Adipocyte (in vitro differentiated cells): Measurements from ENCODE around the gene KEL.
A peak's percentile ranks its signal among the peaks of the same experiment; 100 is the strongest.

Experiments
- DNase-seq: peaks from one replicate; pipeline ENCODE4 v3.0.0-alpha.2; 2015; ENCODE audit warnings: low read depth
- H3K27me3 ChIP-seq: replicated peaks from 2 replicates; pipeline ENCODE4 v1.7.0; 2013; ENCODE audit warnings: mild to moderate bottlenecking, low read length, moderate library complexity; ENCODE audit not compliant: control insufficient read depth, insufficient read depth
- H3K36me3 ChIP-seq: 2 replicates; pipeline ENCODE4 v1.7.0; 2013; ENCODE audit warnings: low read length, mild to moderate bottlenecking, moderate library complexity; ENCODE audit not compliant: control insufficient read depth, insufficient read depth, severe bottlenecking
- H3K4me1 ChIP-seq: 2 replicates; pipeline ENCODE4 v1.7.0; 2013; ENCODE audit warnings: mild to moderate bottlenecking, low read length, moderate library complexity; ENCODE audit not compliant: control insufficient read depth, insufficient read depth
- H3K4me3 ChIP-seq: 2 replicates; pipeline ENCODE4 v1.7.0; 2013; ENCODE audit warnings: mild to moderate bottlenecking, low read length, moderate library complexity
- H3K9ac ChIP-seq: 2 replicates; pipeline ENCODE4 v1.7.0; 2013; ENCODE audit warnings: mild to moderate bottlenecking, low read length, moderate library complexity
- H3K9me3 ChIP-seq: 2 replicates; pipeline ENCODE4 v1.7.0; 2013; ENCODE audit warnings: mild to moderate bottlenecking, low read length, moderate library complexity; ENCODE audit not compliant: control insufficient read depth

KEL gene, protein sequence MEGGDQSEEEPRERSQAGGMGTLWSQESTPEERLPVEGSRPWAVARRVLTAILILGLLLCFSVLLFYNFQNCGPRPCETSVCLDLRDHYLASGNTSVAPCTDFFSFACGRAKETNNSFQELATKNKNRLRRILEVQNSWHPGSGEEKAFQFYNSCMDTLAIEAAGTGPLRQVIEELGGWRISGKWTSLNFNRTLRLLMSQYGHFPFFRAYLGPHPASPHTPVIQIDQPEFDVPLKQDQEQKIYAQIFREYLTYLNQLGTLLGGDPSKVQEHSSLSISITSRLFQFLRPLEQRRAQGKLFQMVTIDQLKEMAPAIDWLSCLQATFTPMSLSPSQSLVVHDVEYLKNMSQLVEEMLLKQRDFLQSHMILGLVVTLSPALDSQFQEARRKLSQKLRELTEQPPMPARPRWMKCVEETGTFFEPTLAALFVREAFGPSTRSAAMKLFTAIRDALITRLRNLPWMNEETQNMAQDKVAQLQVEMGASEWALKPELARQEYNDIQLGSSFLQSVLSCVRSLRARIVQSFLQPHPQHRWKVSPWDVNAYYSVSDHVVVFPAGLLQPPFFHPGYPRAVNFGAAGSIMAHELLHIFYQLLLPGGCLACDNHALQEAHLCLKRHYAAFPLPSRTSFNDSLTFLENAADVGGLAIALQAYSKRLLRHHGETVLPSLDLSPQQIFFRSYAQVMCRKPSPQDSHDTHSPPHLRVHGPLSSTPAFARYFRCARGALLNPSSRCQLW

GRCh38 chr7:142961973-142962926, at the start of gene KEL:
Gene KEL, minus strand, starts transcription at chr7:142962363. Its CDS starts 157 bp downstream, at chr7:142962206.
- Histone ChIP-seq H3K4me3 (no peak within 1 kb of the TSS), H3K4me1 (no peaks in the 10 kb centered on the region), H3K36me3 (no peaks in the 10 kb centered on the region), H3K9ac (no peak within 1 kb of the TSS), H3K27me3 (peaks cover 10% of the 10 kb centered on the region), H3K9me3 (no peaks in the 10 kb centered on the region)
- no peak for DNase-seq

DNA sequence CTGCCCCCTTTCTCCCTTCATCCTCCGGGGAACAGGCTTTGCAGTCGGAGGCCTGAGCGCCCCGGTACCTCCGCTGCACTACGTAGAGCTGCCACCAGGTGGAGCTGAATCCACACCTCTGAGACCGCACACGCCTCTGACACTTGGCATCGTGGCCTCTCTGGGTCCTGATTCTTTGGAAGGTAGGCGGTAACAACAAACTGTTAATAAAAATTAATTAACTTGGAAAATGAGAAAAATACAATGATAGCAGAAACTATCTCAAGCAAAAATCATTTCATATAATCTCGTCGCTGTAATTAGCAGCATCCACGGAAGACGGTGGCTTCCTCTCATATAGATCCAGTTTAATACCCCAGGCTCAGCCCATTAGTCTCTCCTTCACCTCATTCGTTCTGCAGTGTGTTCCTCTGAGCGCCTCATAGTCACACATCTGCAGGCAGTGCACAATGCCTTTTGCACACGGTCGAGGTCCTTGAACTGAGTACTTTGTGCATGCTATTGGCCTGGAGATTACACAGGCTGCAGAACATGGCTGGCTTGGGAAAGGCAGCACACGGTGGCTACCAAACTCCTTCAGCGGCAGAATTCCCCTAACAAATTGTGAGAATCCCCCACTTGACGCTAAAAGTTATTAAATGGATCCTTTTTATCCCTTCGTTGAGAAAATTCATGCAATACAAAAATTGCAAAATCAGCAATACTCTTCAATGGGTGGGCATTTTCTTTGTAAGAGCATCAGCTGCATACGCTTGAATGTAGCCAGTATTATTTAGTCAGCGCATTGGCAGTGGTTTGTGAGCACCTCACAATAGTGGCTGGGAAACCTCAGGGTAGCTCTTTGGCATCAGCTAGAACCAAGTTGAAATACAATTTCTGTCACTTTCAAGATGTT, 46.1 kb upstream of the KEL start:
- no peaks in the 10 kb centered on the region for H3K9me3 ChIP-seq
- no peak overlapping the region for H3K4me3 ChIP-seq
- no peaks in the 10 kb centered on the region for H3K27me3 ChIP-seq
- peaks cover 12% of the 10 kb centered on the region for H3K4me1 ChIP-seq
- no peak overlapping the region for H3K9ac ChIP-seq
- H3K36me3 ChIP-seq, result no peaks in the 10 kb centered on the region
- DNase-seq, result peak; percentile 87

GRCh38 chr7:143005632-143006260, 43.6 kb upstream of the KEL start:
- Histone ChIP-seq H3K9ac (no peak overlapping the region), H3K4me3 (no peak overlapping the region), H3K9me3 (no peaks in the 10 kb centered on the region), H3K27me3 (no peaks in the 10 kb centered on the region), H3K4me1 (peaks cover 7% of the 10 kb centered on the region), H3K36me3 (no peaks in the 10 kb centered on the region)
- no peak for DNase-seq

DNA sequence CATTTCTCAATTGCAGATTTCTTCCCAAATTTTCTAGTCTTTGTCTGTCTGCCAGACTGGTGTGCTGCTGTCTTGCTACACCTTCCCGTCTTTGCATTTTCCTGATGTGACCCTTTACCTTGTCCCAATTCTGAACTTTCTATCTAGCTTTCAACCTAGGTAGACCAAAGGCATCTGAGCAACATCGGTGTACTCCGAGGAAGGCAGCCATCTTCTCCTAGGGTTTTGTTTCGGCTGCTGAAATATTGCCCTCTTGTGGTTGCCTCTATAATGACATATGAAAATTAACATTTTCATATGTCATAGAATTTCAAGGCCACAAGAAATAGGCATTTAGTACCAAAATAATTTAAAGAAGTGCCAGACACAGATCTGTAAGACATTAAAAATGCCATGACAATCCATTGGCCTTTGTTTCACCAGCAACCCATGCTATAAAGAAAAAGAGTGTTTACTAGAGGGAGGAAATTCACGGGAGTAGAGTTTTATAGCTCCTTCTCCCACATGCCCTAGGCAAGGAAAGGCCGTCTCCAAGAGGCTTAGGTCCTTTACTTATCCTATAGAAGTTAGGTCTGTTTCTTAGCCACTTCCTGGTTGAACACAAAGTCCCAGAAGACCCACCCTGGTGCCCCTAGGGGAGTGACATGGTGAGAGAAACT, 41.4 kb upstream of the KEL start:
- peak; percentile 75 for DNase-seq
- Histone ChIP-seq H3K9ac (no peak overlapping the region), H3K4me3 (peak overlapping the region; percentile 70), H3K36me3 (no peaks in the 10 kb centered on the region), H3K9me3 (no peaks in the 10 kb centered on the region), H3K27me3 (no peaks in the 10 kb centered on the region), H3K4me1 (peaks cover 7% of the 10 kb centered on the region)

- Histone ChIP-seq H3K36me3 (no peaks in the 10 kb centered on the region), H3K4me3 (peak overlapping the region; percentile 70), H3K27me3 (no peaks in the 10 kb centered on the region), H3K9ac (no peak overlapping the region), H3K4me1 (peaks cover 7% of the 10 kb centered on the region), H3K9me3 (no peaks in the 10 kb centered on the region)
- no peak for DNase-seq
Measured at GRCh38 chr7:143002898-143003297, 40.7 kb upstream of the KEL start.

GRCh38 chr7:143002106-143002505, 39.9 kb upstream of the KEL start:
- Histone ChIP-seq H3K4me1 (peaks cover 7% of the 10 kb centered on the region), H3K4me3 (no peak overlapping the region), H3K27me3 (no peaks in the 10 kb centered on the region), H3K36me3 (no peaks in the 10 kb centered on the region), H3K9me3 (no peaks in the 10 kb centered on the region), H3K9ac (no peak overlapping the region)
- peak; percentile 57 for DNase-seq

DNA sequence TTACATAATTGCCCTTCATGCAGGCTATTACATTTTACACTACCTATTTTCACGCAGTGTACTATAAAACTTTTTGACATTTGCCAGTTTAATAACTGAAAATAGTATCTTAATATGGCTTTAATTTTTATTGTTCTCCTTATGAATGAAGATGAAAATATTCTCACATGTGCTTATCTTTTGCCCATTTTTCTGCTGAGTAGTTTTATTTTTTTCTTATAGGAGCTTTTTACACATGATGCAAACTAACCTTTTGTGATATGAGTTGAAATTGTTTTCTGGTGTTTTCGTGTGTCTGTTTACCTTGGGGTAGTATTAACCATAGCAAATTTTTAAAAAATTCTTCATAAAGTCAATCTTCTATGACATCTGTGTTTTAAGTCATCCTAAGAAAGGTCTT, 38.5 kb upstream of the KEL start:
- no peak for DNase-seq
- no peaks in the 10 kb centered on the region for H3K36me3 ChIP-seq
- H3K9me3 ChIP-seq, result no peaks in the 10 kb centered on the region
- no peak overlapping the region for H3K9ac ChIP-seq
- no peaks in the 10 kb centered on the region for H3K27me3 ChIP-seq
- peaks cover 4% of the 10 kb centered on the region for H3K4me1 ChIP-seq
- no peak overlapping the region for H3K4me3 ChIP-seq

DNA sequence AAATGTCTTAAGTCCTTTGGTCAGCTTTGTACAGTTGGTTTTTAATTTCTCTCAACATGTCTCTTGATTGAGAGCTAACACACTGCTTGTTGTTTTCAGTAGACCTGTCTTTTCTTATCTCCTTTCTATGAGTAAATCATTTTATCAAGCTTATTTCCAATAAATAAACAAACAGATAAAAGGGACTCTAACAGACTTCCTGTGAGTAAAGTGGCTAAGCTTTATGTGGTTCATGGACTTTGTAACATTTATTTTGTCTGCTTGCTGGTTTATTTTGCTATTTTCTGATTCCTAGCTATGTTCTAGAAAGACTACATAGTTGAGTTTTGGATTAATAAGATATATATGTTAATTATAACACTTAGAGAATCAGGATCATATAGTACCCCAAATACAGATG, 37.6 kb upstream of the KEL start:
- H3K9me3 ChIP-seq, result no peaks in the 10 kb centered on the region
- no peaks in the 10 kb centered on the region for H3K4me1 ChIP-seq
- no peak overlapping the region for H3K9ac ChIP-seq
- H3K36me3 ChIP-seq, result no peaks in the 10 kb centered on the region
- no peak overlapping the region for H3K4me3 ChIP-seq
- no peak for DNase-seq
- H3K27me3 ChIP-seq, result peaks cover 6% of the 10 kb centered on the region

- H3K9me3 ChIP-seq, result no peaks in the 10 kb centered on the region
- no peak overlapping the region for H3K9ac ChIP-seq
- H3K4me3 ChIP-seq, result no peak overlapping the region
- H3K36me3 ChIP-seq, result no peaks in the 10 kb centered on the region
- peaks cover 9% of the 10 kb centered on the region for H3K27me3 ChIP-seq
- DNase-seq, result no peak
- H3K4me1 ChIP-seq, result no peaks in the 10 kb centered on the region
Measured at GRCh38 chr7:142998966-142999365, 36.8 kb upstream of the KEL start.
